Measurements from ENCODE around the gene KCNJ5. TPM values are rescaled to one million over a fixed set of nuclear protein-coding genes. Genes with fewer than 3 reads are reported as not detected.

KCNJ5 gene
- total RNA-seq, 4 donors from 2014 or later = 0.69 to 1.1 TPM; not detected in 2

DNA sequence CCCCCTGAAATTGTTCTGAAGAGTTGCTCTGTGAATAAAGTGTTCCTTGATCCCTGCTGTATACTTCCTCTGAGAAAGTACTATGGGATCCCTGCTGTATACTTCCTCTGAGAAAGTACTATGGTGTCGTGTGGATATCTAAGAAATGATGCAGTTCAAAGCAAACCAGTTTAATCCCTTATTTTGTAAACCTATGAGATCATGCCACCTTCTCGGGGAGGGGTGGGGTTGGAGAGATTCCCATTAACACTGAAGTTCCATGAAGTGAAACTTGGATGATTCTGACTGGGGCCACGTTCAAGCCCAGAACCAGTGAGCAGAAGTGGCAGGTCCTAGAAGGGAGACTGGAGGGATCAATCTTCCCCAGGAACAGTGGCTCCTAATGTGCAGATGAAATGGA lies 64.5 kb downstream of the KCNJ5 start:
- no peak overlapping the region for H3K4me3 ChIP-seq
- TF ChIP-seq, protein P1, sequence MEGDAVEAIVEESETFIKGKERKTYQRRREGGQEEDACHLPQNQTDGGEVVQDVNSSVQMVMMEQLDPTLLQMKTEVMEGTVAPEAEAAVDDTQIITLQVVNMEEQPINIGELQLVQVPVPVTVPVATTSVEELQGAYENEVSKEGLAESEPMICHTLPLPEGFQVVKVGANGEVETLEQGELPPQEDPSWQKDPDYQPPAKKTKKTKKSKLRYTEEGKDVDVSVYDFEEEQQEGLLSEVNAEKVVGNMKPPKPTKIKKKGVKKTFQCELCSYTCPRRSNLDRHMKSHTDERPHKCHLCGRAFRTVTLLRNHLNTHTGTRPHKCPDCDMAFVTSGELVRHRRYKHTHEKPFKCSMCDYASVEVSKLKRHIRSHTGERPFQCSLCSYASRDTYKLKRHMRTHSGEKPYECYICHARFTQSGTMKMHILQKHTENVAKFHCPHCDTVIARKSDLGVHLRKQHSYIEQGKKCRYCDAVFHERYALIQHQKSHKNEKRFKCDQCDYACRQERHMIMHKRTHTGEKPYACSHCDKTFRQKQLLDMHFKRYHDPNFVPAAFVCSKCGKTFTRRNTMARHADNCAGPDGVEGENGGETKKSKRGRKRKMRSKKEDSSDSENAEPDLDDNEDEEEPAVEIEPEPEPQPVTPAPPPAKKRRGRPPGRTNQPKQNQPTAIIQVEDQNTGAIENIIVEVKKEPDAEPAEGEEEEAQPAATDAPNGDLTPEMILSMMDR (IDR thresholded peaks at IDR 0.05) = no peak
- TF ChIP-seq POLR2A (IDR thresholded peaks at IDR 0.05) = no peak
- no peaks in the 10 kb centered on the region for H3K27me3 ChIP-seq
- intact Hi-C loops (cut with DNase I; ENCODE audit: low total_unique reads) = loop anchor here (5.0 kb wide), 1 partner anchor 73 kb away; no protein-coding TSS in a partner anchor
- H3K4me1 ChIP-seq = no peaks in the 10 kb centered on the region
- H3K36me3 ChIP-seq = no peaks in the 10 kb centered on the region
- H3K27ac ChIP-seq = no peak overlapping the region
- H3K9me3 ChIP-seq = no peaks in the 10 kb centered on the region
- DNase-seq = no peak

DNA sequence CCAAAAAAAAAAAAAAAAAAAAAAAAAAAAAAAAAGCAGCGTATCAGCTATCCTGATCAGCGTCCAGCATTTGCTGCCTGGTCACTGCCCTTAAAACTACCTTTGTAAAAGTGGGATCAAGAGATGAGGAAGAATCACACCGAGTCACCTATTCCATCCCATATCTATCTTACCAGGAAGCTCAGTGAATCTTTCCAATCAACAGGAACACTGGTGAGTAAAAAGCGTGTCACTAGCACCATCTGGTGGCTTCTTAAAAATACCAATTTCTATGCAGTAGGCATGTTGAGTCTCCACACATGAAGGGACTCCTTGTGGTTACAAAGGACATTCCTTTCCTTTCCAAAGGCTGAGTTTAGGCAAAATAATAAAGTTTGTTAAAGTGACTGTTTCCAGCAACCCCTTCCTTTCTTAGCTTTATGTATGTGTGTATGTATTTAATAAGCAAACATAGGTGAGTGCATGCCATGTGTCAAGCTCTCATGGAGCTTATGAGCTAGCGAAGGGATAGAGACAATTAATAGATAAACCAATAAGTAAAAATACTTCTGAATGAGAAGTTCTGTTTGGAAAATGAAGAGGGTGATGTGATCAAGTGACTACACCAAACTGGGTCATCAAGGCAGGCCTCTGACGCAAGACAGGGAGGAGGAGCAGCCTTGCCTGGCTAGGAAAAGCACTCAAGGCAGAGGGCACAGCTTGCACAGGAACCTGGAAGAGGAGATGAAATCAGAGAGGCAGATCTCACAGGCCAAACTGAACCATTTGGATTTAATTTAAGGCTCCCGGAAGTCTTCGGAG lies 65.4 kb downstream of the KCNJ5 start:
- TF ChIP-seq, protein P1 (IDR thresholded peaks at IDR 0.05) = peak; percentile 46 to 81 (median 59)
- TF ChIP-seq POLR2A (IDR thresholded peaks at IDR 0.05) = no peak
- DNase-seq = no peak
- Histone ChIP-seq H3K27me3 (no peaks in the 10 kb centered on the region), H3K9me3 (no peaks in the 10 kb centered on the region), H3K36me3 (no peaks in the 10 kb centered on the region), H3K27ac (no peak overlapping the region), H3K4me1 (no peaks in the 10 kb centered on the region), H3K4me3 (no peak overlapping the region)
- intact Hi-C loops (cut with DNase I; ENCODE audit: low total_unique reads) = loop anchor here (5.0 kb wide), 1 partner anchor 74 kb away; no protein-coding TSS in a partner anchor

DNA sequence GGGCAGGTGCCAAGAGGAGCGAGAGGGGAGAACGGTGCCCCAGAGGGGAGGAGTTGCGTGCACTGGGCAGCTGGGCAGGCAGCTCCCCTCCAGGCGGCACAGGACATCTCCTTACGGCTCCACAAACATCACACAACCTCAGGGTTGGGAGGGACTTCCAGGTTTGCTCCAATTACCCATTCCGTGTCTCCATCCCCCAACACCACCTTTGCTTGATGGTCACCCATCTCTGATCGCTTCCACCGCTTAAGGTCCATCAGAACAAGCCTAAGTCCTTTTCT lies 66.0 kb downstream of the KCNJ5 start:
- no peak overlapping the region for H3K27ac ChIP-seq
- DNase-seq = no peak
- TF ChIP-seq POLR2A (IDR thresholded peaks at IDR 0.05) = no peak
- TF ChIP-seq, protein P1 (IDR thresholded peaks at IDR 0.05) = no peak
- no peaks in the 10 kb centered on the region for H3K27me3 ChIP-seq
- no peaks in the 10 kb centered on the region for H3K9me3 ChIP-seq
- H3K4me1 ChIP-seq = no peaks in the 10 kb centered on the region
- intact Hi-C loops (cut with DNase I; ENCODE audit: low total_unique reads) = loop anchor here (5.0 kb wide), 1 partner anchor 75 kb away; no protein-coding TSS in a partner anchor
- no peak overlapping the region for H3K4me3 ChIP-seq
- no peaks in the 10 kb centered on the region for H3K36me3 ChIP-seq

DNA sequence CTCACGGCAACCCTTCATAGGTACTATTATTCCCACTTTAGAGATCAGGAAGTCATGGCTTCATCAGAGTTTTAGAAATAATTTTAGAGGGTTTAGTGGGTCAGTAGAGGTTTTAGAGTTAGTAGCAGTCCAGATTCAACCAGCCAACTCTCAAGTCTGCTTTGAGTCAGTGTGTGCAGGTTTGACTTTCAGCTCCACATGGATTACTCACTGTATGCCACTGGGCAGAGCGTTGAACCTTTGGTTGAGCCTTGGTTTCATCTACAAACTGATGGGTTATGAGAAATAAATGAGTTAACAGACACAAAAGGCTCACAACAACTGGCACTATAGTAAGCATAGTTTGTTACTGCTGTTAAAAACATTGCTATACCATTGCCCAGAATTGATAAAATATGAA lies 70.5 kb downstream of the KCNJ5 start:
- Histone ChIP-seq H3K27me3 (no peaks in the 10 kb centered on the region), H3K36me3 (no peaks in the 10 kb centered on the region), H3K9me3 (no peaks in the 10 kb centered on the region), H3K4me3 (no peak overlapping the region), H3K4me1 (no peaks in the 10 kb centered on the region), H3K27ac (no peak overlapping the region)
- DNase-seq = no peak
- intact Hi-C loops (cut with DNase I; ENCODE audit: low total_unique reads) = no loop called here
- no peak for TF ChIP-seq POLR2A (IDR thresholded peaks at IDR 0.05)
- TF ChIP-seq, protein P1 (IDR thresholded peaks at IDR 0.05) = no peak

DNA sequence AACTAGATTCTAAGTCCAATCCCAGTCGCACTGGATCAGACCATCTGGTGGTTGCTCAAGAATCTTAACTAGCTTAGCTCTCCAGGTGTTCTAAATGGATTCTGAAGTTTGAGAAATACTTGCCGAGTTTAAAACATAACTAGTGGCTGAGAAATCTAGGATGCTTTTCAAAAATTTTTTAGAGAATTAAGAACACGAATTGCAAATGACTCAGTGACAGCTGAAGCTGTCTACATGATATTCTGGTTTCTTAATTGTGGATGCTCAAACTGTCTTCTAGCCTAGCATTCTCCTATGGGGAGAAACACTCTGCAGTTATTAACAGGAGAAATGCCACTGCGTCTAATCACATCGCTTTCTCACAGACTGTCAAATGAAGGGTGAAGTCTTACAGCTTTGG lies 71.7 kb downstream of the KCNJ5 start:
- Histone ChIP-seq H3K27me3 (no peaks in the 10 kb centered on the region), H3K27ac (no peak overlapping the region), H3K36me3 (no peaks in the 10 kb centered on the region), H3K4me3 (no peak overlapping the region), H3K4me1 (no peaks in the 10 kb centered on the region), H3K9me3 (no peaks in the 10 kb centered on the region)
- no peak for DNase-seq
- intact Hi-C loops (cut with DNase I; ENCODE audit: low total_unique reads) = no loop called here
- TF ChIP-seq, protein P1 (IDR thresholded peaks at IDR 0.05) = no peak

Measured in uterus (tissue), 4 donors.